Left renal cortex interstitium (tissue), 4 donors: ENCODE measurements around the gene RBFOX1. TPM values are rescaled to one million over a fixed set of nuclear protein-coding genes. Genes with fewer than 3 reads are reported as not detected.
A peak's percentile ranks its signal among the peaks of the same experiment; 100 is the strongest.

ENCODE experiments used
- DNase-seq, 4 donors: peaks; one replicate each; pipeline ENCODE4 v3.0.0-alpha.2; 2013; ENCODE audit warnings: low read depth in 4 of 4, low spot score in 2 of 4, missing footprints in 1 of 4
- polyA plus RNA-seq, 4 donors: library from polyadenylated mRNA; unstranded; fragments of 120-200 nt; gene quantifications; one replicate each; pipeline ENCODE4 v1.2.1, GENCODE V29; 2013; ENCODE audit not compliant: insufficient read length in 4 of 4

RBFOX1 gene
- polyA plus RNA-seq, 4 donors, result 2.3 to 4.6 (median 2.6) TPM

DNA sequence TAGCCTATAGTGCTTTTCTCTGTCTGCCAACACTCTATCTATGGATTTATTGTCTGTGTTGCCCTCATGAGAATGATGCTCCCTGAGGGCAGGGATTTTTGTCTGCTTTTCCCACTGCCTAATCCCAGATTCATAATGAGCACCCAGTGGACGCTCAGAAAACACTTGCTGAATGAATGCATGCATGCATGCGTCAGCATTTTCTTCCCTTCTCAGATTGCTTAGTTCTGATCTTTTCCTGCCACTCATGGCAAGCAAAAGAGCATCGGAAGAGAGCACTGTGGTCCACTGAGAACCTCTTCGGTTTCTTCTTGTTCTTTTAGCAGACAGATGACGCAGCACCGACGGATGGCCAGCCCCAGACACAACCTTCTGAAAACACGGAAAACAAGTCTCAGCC is 246.8 kb downstream of the RBFOX1 start:
- no peak for DNase-seq

DNA sequence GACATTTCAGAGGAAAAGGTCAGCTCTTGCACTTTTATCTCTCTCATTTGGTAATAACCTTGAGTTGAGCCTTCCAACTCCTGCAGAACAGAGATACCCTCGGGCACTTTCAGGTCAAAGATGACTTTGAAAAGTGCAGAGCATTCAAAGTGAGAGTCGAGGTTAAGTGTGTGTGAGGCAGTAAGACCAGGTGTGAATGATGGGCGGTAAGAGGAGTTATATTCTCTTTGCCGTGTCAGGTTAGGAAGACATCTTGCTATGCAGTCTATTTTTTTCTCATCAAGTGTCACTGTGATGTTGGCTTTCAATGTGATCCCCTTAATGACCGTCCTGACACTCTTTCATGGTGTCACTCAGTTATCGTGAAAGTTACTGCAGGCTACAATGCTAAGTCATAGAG is 248.5 kb downstream of the RBFOX1 start:
- DNase-seq, result no peak

DNA sequence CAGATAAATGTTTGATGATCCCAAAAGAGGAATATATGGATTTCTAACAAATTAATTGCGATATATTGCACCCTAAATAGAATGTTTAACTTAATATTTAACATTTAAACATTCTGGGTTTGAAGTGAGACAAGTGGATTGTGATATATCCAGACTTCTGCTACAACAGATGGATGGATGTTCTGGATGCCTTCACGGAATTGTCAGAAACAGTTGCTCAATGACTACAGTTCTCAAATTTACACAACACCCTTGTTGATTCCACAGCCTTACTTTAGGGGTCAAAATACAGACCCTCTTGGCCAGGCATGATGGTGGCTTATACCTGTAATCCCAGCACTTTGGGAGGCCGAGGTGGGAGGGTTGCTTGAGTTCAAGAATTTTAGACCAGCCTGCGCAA is 250.8 kb downstream of the RBFOX1 start:
- no peak for DNase-seq

DNA sequence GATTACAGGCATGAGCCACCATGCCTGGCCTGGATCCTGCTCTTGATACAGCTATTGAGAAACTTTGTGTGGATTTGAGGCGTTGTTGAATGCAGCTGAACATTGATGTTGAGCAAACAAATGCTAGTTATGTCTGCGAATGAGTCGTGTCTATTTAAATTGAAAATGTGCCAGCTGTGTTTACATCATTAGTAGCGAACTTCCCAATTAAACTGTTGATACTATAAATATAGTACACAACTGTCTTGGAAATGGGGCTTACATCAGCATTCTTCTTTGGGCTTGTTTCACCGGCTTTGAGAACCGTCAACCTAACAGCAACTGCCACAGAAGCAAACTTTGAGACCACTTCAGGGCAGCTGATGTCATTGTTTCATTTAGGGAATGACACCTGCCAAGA is 251.9 kb downstream of the RBFOX1 start:
- DNase-seq, result no peak

DNA sequence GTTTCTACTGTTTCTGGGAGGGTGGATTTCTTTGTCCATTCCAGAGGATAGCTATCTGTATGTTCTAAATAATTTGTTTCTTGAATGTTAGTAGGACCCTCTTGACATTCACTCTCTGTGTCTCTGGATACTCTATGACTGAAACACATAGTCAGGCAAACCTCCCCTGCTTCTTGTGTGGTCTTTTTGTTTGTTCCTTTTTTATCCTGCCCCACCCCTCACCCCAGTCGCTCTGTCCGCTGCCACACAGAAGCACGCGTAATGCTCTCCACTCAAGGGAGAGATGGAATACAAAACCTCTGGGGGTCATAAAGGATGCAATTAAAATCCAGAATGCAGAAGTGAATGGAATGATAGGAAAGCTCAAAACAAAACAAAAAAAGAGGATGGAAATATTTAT is 253.1 kb downstream of the RBFOX1 start:
- no peak for DNase-seq

DNA sequence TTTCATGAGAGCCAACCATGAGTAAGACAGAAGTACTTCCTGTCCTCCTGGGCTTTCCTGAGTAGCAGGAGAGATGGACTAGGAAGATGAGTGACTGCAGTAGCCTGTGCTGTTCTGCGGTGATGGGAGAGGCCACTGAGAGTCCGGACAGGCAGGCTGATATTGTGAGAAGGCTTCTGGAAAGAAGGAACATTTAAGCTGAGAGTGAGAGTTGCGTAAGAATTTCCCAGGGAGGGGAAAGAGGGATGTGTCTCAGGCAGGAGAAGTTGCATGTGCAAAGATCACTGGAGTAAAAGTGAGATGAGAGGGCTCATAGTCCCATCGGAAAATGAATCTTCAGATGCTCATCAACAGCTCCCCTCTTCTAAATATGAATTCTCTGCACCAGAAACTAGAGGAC is 258.3 kb downstream of the RBFOX1 start:
- DNase-seq, result no peak

DNA sequence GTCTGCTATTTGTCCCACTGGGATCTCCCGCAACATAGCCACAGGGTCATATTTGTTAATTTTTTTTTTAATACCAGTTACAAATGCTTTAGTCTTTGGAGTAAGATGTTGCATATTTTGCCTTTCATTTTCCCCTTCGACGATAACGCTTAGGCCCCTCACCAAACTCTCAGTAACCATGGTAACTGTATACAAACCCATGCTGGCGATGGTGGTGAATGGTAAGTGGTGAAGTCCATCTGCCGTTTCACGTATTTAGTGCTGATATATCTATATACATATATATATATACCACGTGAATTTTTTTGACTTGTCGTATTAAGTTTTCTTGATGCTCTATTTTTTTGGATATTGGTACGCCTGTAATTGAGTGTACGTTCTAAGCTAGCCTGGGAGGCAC is 263.7 kb downstream of the RBFOX1 start:
- DNase-seq, result no peak

DNA sequence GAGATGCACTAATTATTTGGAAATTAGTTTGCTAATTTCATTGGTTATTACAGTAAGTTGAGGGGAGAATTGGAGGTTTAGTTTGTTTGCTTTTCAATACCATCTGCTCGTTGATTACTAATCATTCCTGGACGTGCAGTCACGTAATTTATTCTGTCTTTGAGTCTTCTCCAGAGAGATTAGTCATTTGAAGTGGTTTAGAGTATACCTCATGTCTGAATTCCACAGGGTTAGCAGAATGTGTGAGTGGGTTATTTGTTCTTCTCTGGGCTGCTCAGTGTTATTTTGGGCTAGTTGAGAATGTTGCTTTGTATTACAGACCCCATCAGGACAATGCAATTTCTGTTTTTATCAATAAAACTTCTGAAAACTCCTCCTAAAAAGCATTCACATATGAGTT is 265.0 kb downstream of the RBFOX1 start:
- DNase-seq, result no peak

DNA sequence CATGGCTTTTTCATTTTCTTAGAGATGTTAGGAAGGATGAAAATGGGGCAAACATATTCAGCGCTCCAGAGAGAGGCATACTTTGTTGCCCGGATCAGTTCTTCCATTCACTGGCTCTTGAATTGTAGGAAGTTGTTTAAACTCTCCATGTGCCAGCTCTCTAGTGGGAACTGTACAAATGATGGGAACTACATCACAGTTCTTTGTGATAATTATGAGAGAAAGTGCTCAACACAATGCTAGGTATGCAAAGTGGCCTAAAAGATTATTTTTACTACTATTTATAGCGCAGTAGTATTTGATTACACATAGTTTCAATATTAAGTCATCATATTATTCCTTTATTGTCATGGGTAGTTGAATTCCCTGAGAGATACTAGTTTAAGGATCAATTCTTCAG is 268.5 kb downstream of the RBFOX1 start:
- DNase-seq, result no peak

DNA sequence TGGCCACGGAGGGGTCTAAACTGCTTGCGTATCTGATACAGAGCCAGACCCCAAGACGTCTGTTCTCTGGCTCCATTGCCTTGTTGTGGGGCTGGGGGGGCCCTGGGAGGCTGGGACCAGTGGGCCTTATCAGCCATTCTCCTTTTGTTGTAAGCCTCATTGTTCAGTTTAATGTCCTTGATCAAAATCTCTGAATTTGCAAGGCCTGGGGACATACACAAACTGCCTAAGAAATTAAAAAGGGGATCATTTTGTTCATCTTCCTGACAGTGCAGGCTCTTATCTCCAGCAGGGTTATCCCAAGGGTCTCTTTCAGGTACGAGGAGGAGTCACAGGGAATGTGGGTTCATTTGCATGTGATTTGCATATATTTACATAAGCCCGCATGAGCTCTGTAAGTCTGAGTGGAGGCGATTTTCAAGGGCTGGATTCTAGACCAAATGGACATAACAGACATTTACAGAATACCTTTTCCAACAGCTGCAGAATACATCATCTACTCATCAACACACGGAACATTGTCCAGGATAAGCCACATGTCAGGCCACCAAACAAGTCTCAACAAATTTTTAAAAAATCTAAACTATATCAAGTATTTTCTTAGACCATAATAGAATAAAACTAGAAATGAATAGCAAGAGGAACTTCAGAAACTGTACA is 269.8 kb downstream of the RBFOX1 start:
- no peak for DNase-seq

DNA sequence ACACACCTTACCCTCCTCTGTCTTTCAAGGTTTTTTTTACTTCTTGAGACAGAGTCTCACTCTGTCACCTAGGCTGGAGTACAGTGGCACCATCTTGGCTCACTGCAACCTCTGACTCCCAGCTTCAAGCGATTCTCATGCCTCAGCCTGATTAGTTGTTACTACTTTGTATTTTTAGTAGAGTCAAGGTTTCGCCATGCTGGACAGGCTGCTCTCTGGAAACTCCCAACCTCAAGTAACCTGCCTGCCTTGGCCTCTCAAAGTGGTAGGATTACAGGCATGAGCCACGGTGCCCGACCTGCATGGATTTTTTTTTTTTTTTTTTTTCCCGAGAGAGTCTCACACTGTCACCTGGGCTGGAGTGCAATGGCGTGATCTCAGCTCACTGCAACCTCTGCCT is 273.2 kb downstream of the RBFOX1 start:
- no peak for DNase-seq

DNA sequence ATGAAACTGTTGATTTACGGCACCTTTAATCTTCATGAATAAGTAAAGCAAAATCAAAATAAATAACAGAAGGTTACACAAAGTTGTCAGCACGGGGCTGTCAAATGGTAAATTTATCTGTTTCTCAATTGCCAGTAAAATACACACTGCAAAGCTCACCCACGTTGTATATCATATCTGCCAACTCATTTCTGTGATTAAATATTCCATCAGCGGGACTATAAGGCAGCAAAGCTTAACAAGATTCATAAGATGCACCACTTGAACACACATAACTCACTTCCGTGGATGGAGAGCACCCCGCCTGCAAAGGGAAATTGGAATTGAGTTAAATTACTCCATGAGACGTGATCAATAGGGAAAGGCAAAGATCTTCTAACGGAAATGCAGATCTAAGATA is 280.0 kb downstream of the RBFOX1 start:
- DNase-seq, result no peak

DNA sequence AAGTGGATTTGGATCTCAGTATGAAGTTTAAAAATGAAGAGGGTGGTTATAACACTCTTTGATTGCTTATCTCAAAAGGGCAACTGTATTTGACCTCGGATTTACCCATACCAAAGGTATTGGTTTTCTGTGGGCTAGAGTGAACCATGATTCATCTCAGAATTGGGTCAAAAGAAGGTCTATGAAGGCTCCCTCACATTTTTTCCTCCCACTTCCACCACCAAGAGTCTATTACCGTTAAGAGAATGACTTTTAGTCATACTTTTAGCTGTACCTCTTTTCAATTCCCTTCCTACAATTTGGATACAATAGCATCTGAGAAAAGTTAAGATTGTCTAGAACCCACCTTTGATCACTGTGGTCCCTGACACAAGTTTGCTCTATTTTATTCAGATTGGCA is 280.9 kb downstream of the RBFOX1 start:
- no peak for DNase-seq

DNA sequence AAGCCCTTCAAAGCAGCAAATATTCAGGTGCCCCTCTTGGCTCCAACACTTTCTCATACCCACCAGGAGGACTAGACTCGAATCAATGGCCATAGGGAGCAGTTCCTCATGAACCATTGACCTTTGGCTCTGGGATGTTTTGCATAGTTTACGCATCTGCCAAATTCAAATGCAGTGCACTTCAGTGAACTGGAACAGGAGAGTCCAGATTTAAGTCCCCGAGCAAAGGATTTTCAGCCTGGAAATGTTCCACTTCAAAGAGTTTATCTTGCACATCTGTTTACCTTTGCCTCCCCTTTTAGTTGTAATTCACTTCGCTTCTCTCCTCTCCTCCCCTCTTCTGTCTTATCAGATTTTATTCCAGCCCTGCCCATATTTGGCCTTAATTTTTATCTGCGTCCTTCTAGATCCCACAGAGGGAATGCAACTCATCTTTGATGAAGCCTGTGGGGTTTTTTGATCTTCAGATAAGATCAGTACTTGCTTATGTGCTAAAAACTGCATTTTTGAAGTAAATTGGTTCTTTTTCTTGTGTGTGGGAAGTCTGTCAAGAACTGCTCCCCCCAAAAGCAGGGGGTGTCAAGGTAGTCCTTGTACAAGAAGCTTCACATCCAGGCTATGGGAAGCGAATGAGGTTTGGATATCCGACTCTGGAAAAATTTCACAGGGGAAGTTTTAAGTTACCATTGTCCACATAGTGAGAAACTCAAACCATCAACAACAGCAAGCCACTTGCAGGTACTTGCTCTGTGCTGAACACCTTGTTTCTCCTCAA is 281.6 kb downstream of the RBFOX1 start:
- peak; percentile 22 to 41 (median 39) for DNase-seq

DNA sequence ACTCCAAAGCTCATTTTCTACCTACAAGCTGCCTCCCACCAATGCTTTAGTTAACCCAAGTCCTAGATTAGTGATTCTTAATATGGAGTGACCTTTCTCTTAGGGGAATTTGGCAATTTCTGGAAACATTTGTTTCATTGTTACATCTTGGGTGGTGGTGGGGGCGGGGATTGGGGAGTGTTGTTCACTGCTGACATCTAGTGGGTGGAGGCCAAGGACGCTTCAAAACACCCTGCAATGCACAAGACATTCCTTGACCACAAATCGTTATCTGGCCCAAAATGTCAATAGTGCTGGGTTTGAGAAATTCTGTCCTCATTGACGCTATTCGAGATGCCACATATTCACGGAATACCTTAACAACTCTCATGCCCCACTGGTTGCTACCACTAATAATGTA is 282.9 kb downstream of the RBFOX1 start:
- DNase-seq, result no peak

DNA sequence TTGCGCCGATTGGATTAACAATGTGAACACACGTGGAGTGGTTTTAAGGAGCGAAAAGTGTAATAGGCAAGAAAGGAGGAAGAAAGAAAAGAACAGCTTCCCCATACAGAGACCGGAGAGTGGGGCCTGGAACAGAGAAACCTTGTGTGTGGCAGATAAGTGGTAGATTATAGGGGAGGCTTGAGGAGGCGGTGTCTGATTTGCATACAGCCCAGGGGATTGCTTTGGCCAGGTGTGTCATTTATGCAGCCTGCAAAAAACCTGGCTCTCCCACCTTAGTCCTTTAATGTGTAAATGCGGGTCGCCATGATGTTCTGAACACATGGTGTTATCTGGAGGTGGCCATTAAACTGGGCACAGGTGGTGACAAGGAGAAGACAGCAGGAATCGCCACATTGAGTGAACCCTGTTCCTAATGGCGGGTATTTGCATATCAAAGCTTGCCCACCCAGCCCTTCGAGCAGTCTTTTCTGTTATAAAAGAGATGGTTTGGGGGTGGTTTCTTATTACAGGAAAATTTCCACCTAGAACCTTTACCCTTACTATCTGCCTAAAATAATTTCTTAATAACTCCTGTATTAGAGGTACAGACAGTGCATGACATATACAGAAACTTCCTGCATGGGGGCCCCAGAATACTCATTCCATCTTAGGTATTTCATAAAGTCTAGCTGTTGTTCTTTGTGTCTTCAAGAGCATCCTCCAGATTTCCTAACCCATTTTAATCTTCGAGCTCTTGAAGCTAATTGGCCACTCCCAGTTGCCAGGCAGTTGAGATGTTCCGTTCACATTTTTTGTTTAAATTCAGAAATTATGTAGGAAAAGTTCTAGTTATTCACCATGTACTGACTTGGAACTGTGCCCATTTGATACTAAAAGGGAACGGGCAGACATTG is 292.5 kb downstream of the RBFOX1 start:
- no peak for DNase-seq

DNA sequence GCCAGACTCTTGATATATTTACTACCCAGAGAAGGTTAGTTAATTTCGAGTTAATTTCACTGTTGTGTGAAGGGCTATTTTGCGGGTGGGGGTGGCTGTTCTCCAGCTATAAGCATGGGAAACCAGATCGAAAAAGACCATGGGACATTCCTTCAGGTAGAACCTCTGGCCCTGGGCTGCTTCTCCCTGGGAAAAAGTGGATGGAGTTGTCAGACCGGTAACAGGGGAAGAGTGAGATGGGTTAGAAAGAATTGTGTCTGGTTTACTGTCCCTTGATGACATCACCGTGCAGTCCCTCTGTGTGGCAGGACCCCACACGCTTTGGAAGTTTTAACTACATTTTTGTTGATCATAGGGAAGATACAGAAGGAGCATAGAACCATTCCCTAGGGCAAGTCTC is 296.3 kb downstream of the RBFOX1 start:
- DNase-seq, result no peak

DNA sequence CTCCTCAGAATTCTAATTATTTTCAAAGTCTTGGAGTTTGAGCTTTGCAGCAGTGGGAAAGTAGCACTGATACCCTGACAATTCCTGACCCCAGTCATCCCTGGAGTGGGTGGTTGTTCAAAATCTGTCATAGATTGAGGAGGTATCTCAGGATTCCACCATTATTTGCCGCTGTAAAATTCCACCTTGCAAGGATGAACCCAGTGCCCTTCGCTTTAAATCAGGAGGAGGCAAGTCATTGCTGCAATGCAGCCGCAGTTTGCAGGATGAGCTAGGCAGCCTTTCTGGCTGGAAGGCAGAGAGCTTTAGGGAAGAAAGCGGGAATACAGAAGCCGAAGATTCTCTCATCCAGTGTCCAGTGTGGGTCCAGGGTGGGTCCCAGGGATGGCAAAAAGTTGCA is 296.9 kb downstream of the RBFOX1 start:
- no peak for DNase-seq

DNA sequence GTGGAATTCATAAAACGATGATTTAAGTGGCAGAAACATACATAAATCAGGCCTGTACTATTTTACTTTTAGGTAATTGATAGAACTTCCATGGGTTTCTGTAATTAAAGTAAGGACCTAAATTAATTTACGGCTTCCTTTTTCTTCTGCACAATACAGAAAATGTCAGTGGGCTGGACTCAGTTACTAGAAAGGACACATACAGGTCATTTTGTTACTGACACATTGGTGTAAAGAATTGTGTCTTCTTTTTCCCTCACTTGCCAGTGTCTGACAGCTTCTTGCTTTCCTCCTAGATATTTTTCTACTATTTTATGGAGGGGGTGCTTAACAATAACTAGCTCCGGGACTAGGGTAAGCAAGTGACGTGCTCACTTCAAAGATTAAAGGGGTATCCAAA is 304.8 kb downstream of the RBFOX1 start:
- DNase-seq, result no peak

DNA sequence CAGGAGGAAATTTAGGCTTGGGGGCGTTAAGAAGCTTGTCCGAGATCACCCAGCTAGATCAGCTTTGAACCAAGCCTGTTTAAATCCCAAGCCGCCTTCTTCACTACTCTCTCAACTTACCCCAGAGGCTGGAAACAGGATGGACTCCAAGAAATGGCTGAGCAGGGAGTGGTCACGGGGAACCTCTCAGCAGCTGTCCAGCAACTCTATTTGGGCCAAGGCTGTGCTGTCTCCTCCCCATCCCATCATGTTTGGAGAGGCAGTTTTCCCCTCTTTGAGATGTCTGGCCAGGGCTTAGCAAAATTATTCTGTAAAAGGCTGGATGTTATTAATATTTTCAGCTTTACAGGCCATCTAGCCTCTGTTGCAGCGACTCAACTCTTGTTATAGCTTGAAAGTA is 305.7 kb downstream of the RBFOX1 start:
- no peak for DNase-seq

DNA sequence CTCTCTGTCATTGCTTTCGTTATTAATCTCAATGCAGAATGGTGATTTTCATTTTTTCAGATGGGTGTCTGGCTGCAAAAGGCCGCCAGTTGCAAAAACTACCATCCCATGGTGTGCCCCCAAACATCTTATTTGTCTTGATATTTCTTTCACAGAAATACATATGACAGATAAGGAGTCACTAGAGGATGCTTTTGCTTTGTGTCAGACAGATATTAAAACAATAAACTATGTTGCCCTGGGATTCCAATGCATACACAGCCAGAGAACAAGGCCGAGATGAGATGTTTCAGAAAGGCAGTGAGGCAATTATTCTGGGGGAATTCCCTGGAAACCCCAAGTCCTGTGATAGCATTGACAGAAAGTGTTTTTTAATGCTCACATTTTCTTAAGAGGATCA is 307.7 kb downstream of the RBFOX1 start:
- DNase-seq, result no peak

DNA sequence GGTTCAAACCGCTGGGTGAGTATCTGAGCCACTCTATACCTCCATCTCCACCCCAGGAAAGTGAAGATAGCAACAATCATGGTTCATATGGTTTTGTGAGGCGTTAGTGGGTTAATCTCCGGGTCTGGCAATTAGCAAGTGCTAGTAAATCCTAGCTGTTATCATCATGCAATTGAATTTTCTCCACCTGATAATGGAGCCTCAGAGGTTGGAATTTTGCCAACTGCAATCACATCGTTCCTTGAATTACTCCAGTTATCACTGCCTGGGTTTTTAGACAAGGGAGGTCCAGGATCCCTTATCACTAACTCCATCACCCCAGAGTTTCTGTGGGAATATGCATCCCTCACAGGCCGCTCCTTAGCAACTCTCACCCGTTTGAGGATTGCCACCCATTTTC is 311.5 kb downstream of the RBFOX1 start:
- DNase-seq, result no peak
